Stimulated activated naive CD4-positive, alpha-beta T cell treated with Interleukin-2 at 50 U/mL for 16 hours (primary cell): Measurements from ENCODE around the gene SAMD13.

Experiments used
- DNase-seq: peaks from one replicate; lab custom pipeline; 2025; lab: John Stamatoyannopoulos, UW

Gene SAMD13

DNA sequence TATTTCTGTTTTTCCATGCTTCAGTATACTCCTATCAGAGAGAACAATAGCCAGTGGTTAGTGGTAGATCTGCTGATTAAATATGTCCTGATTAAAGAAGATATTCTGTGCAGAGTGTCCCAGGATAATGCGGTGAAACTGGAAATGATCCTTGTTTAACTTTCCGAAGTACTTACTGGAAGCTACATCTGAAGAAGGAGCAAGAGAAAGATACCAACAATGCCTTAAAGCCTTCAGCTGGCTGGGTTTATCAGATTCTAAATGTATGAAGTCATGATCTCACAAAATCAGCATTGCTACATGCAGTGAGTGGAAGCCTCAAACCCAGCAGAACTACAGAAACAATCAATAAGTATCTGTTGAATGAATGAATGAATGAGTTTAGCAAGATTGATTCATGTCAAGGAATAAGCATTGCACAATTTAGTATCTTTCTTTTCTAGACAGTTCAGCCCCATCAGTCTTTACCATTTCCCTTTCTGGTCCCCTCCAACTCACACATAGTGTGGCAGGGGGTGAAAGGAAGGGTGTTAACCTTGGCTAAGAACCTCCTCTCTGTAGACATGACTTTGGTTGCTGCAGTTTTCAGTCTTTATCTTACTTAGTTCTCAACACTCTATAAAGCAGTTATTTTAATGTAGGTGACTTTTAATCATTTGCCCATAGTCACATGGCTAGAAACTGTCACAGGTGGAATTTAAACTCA is 72.1 kb downstream of the SAMD13 start:
- no peak for DNase-seq

DNA sequence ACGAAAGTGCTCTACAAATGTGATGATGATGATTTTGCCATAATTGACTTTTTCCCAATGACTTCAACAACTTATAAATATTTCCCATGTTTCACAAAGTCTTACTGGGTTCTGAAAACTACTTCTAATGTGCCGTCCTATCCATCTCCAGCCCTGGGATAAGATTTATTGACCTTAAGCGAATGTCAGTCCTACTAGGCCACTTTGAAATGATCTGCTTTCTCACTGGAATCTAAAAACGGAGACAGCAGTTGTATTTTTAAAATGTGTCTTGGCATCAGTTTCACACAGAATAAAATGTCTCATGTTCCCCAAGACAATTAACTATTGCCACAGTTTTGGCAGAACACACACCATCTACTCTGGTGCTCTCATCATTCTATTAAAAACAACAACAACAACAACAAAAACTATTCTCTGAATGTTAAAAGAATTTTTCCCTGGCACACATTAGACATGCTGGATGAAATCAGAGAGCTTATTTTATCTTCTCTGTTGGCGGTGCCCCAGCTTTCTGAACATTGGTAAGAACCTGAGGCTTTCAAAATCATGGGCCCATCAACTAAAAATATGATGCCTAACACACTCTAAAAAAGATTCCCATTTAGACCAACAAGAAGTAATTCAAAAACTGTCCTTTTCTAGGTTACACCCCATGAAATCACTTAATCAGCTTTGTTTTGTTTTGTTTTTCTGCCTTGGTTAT is 73.6 kb downstream of the SAMD13 start:
- DNase-seq: no peak

DNA sequence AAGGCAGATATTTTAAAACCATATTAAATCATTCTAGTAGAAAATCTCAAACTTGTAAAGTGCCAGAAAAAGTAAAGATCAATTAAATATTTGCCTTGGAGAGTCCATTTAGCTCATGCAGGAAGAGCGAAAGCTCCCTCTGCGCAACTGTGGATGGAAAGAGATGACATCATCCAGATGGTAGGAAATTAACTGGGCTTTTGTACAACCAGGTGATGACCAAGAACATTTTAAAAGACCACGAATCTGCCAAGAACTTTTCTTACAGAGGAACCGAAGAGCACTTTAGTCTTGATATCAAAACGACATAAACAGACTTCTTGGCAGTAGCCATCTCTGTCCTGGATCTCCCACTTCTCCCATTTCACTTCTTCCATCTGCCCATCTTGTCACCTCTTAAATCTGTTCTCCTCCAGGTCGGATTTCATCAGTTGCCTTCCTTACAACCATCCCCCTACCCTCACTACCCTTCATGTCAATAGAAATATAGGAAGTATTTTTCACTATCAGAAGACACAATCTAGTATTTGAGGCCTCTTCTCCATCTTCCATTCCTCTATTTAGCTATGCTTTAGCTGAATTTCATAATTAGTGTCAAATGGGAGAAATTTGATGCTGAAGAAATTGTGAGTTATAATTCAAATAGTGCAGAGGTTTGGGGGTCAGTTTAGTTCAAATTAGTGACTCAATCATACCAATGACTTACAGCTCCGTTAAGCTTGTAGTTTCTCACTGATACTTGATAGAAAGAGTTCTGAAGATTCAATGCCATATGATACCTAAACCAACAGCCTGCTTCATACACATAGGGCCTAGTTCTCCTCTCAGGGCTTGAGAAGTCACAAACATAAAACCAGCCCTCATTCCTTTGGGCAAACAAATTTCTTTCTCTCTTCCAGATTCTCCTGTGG is 74.7 kb downstream of the SAMD13 start:
- DNase-seq: no peak

DNA sequence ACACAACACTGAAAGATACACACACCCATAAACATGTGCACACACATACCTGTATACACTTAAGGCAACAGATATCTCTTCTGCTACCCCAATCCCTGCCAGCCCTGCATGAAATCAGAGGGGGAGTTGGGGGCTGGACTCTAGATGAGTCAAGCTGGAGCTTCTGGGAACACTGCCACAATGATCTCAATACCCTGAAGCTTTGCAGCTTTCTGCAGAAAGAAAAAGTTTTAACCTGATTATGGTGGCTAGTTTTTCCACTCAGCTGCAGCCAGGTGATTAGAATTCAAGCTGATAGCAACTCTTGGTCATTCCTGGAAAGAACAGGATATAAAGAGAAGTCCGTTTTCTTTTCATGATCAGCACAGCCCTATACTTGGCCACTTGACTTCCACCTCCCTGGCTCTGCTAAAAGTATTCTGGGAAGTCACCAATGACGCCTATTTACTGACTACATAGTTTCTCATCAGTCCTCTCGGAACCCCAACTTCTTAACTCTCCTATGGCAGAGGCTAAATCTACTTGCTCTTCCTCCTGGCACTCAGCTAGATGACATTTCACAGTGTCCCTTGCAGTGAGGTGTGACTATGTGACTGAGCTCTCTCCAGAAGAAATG is 76.1 kb downstream of the SAMD13 start:
- DNase-seq: no peak

DNA sequence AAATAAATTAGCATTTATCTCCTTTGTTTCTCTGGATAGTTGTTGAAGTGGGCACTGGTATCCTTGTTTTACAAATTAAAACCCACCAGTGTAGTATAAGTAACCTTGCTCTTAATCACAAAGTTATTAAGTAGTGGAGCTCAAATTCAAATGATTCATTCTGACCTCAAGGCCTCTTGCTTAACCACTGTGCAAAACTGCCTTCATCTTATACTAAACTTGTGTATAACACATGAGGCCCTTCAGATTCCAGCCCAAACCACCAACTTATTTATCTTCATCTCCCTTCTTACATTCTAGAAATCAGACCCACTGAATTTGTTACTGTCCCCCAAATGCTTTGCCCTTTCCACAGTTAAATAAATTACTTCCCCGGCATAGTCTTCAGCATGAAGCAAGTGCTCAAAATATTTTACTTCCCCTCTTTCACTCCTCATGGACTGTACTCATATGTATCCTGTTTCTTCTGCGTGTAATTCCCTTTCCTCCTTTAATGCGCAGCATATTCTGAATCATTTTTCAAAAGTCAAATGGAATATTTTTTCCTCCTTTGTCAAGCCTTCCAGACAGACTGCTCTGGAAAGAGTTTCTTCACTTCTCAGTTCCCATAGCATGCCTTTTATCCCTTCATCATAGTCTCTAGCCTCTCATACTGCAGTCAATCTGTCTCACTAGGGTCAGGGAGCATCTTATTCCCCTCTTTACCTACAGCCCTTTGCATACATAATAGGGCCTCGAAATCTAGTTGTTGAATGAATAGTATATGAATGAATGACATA is 77.8 kb downstream of the SAMD13 start:
- DNase-seq: no peak

DNA sequence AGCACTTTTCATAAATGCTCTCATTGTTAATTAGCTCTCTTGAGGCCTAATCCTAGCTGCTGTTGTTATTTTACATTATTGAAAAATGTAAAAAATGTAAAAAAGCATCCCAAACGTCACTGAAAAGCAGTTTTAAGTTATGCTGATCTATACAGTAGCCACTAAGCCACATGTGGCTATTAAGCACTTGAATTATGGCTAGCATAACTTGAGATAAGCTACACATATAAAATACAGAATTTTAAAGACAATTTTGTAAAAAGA is 78.3 kb downstream of the SAMD13 start:
- no peak for DNase-seq

DNA sequence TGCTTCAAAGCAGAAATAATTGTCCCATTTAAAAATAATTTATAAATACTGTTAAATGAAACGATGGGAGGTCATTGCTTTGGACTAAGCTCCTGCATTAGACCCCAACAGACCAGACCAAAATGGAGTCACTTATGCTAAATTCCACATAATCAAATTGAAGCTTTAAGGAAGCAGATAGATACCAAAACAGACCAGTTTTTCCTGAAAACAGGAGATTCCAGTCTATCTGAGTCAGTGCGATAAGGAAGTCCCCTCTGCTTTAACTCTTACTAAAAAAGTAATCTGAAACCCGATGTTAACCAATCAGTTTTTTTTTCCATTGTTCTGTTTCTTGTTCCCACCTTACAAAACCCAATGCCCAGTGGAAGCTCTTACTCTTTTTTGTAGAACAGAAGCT is 80.6 kb downstream of the SAMD13 start:
- DNase-seq: no peak

DNA sequence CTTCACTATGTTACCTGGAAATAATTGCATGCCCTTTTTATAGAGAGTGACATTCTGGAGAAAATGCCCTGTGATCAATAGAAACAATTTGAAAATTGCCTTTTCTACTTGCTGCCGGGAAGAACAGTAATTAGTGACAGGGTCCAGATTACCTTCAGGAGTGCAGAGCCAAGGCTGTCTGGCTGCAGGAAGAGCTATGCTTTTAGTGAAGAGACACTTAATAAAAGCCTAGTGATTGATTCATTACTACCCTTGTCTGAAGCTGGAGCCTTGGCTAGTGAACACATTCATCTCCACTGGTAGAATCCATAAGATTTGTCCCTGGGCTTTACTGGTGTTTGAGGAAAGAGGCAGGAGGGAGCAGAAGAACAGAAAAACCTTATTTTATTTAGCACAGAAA is 83.8 kb downstream of the SAMD13 start:
- no peak for DNase-seq

DNA sequence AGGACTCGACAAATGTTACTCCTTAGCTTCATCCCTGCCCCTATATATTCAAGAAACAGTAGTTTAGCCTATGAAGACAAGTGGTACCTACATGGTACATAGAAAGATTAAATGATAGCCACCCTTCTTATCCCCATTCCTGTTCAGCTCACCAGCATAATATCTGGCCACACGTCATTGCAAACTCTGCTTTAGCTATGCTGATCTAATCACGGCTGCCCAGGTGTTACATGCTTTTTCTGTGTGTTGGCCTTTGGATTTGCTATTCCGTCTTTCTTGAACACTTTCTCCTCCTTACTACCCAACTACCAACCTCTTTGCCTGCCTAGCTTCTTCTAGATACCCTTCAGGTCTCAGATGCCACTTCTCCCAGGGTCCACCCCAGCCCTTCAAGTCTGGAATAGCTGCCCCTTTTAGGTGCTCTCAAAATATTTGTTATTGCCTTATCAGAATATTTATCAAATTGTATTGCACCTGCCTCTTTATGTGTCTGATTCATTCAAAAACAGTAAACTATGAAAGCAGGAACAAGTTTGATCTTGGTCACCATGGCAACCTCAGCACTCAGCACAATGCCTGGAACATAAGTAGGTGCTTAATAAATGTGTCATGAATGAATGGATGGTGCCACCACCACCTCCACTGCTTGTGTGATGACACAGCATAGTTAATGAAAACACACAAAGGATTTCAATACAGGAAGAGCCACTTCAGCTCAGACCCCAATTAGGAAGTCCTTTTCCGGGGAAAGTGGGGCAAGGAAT is 85.4 kb downstream of the SAMD13 start:
- DNase-seq: no peak

DNA sequence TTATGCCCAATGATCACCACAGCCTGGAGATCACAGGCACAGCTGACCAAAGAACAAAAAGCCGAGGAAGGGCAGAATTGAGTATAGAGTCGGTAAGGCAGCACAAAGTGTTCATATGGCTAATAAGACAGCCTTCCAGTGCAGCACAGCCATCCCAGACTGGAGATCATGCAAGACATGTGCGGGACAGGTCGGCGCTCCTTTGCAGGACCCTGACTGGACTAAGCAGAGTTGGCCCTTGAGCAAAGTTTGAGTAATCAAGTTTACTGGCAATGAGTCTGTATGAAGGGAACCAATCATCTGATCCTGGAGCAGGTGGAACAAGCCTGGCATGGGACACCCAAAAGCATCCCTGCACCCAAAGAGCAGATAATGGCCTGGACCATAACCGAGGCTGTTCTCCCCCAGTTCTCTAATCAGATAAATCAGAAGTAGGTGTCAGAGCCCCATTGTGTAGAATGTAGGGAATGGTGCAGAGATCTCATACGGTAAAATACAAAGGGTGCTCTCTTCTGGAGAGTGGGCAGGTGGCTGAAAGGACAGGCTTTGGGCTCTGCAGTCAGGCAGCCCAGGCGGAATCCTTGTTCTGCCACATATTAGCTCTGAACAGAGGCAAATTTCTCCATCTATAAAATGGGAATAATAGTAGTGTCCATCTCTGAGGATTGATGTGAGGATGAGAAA is 86.1 kb downstream of the SAMD13 start:
- DNase-seq: no peak

DNA sequence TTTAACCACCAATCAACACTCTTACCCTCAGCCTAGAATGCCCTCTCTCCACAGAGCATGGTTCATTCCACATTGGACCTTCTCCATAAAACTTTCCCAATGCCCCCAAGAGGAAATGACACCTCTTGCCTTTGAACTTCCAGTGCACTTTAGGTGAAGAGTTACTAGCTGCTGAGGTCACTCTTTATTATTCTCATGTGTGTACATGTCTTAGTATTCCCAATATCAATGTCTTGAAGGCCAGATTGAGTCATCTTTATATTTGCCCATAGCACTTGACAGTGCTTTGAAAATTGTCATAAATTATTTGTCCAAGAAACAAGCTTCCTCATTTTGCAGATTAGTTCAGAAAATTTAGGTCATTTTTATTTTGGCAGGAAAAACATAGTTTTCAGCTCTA is 88.7 kb downstream of the SAMD13 start:
- DNase-seq: no peak

DNA sequence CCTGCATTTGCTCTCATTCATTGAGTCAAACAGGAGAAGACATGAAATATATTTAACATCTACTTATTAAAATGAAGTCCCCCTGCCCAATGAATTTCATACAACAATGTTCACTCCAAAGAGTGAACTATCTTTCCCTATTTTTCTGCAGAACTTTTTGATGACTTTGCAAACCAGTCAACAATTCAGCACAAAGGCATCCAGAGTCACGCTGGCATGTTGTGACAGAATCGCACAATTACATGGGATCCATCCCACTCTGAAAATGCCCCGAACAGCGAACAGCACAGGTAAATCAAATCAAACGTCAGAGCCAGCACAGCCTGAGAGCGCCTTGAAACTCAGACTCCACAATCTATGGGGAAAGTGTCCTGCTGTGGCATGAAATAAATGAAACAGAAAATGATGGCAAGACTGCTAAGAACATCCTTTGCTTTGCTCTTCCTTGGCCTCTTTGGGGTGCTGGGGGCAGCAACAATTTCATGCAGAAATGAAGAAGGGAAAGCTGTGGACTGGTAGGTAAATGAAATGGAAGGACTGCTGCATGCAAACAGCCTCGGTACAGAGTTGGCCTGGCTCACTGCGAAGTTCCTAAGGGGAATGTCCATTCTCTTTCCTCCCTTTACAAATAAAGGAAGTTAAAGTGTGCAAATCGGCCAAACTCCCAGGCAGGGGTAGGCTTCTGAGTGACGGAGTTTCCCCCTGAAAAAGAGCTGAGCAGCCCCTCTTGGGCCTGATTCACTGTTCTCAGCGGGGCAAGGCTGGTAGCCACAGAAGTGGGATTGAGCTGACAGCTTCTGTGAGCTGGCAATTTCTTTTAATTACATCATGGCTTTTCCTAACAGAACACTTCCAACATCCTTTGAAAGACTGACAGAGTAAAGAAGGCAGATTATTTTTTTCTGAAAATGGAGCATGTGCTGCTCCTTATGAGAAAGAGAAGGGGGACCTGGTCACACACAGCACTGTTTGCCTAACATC is 97.0 kb downstream of the SAMD13 start, which contains the start of gene DNASE2B:
Gene DNASE2B (plus strand): TSS at position 310 of the 981 bp plus-strand sequence. CDS start 81 bp downstream, at position 391.
- no peak for DNase-seq
